IgD-negative memory B cell (primary cell): Measurements from ENCODE around the gene ZNF230. TPM values are rescaled to one million over a fixed set of nuclear protein-coding genes. Genes with fewer than 3 reads are reported as not detected.

Source experiments
- H3K27ac Mint-ChIP-seq, 3 donors: one replicate each; pipeline ENCODE4 v1.8.0; 2020 to 2022; ENCODE audit warnings: mild to moderate bottlenecking in 3 of 3, mixed read lengths in 3 of 3, moderate library complexity in 1 of 3
- H3K27me3 Mint-ChIP-seq: one replicate; pipeline ENCODE4 v1.8.0; 2021; ENCODE audit warnings: mixed read lengths
- H3K36me3 Mint-ChIP-seq: one replicate; pipeline ENCODE4 v1.8.0; 2020; ENCODE audit warnings: mild to moderate bottlenecking, mixed read lengths
- H3K4me1 Mint-ChIP-seq, 3 donors: one replicate each; pipeline ENCODE4 v1.8.0; 2020 to 2022; ENCODE audit warnings: mixed read lengths in 3 of 3, mild to moderate bottlenecking in 1 of 3
- H3K4me3 Mint-ChIP-seq, 4 donors: one replicate each; pipeline ENCODE4 v1.8.0; 2020 to 2022; ENCODE audit warnings: mild to moderate bottlenecking in 4 of 4, mixed read lengths in 4 of 4, moderate library complexity in 3 of 4
- H3K9me3 Mint-ChIP-seq, 3 donors: one replicate each; pipeline ENCODE4 v1.8.0; 2020 to 2021; ENCODE audit warnings: mixed read lengths in 3 of 3, mild to moderate bottlenecking in 1 of 3
- polyA plus RNA-seq: library from polyadenylated mRNA; unstranded; fragments of 300-500 nt; fragmentation: Illumina TruSeq; gene quantifications from one replicate; pipeline ENCODE4 v1.2.3, GENCODE V29; 2021

Gene ZNF230
- polyA plus RNA-seq, 1 donor from 2014 or later = 4.7 TPM

- Mint-ChIP-seq H3K36me3 (peaks cover 52% of the 10 kb centered on the region), H3K4me3 (peak overlapping the region in 1 of 4 donors; percentile 50), H3K4me1 (peaks cover 0 to 5% (median 4%) of the 10 kb centered on the region in 3 donors), H3K9me3 (peaks cover 37 to 74% (median 67%) of the 10 kb centered on the region in 3 donors), H3K27ac (no peak overlapping the region), H3K27me3 (no peaks in the 10 kb centered on the region)
Observed at GRCh38 chr19:44010468-44010867, 7.7 kb downstream of the ZNF230 start.

- Mint-ChIP-seq H3K36me3 (peaks cover 1% of the 10 kb centered on the region), H3K27ac (no peak overlapping the region), H3K27me3 (peaks cover 11% of the 10 kb centered on the region), H3K4me3 (no peak overlapping the region), H3K4me1 (peaks cover 0 to 7% (median 0%) of the 10 kb centered on the region in 3 donors), H3K9me3 (peaks cover 17 to 48% (median 19%) of the 10 kb centered on the region in 3 donors)
Observed at GRCh38 chr19:44019498-44019897, 16.7 kb downstream of the ZNF230 start.

DNA sequence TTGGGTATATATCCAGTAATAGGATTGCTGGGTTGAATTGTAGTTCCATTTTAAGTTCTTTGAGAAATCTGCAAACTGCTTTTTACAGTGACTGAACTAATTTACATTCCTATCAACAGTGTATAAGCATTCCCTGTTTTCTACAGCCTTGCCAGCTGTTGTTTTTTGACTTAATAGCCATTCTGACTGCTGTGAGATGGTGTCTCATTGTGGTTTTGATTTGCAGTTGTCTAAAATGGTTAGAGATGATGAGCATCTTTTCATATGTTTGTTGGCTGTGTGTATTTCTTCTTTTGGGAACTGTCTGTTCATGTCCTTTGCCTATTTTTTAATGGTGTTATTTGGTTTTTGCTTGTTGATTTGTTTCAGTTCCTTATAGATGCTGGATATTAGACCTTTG lies 18.5 kb downstream of the ZNF230 start:
- no peak overlapping the region for H3K27ac Mint-ChIP-seq
- peaks cover 14 to 22% (median 14%) of the 10 kb centered on the region in 3 donors for H3K4me1 Mint-ChIP-seq
- no peak overlapping the region for H3K4me3 Mint-ChIP-seq
- H3K9me3 Mint-ChIP-seq = peaks cover 19 to 38% (median 20%) of the 10 kb centered on the region in 3 donors
- peaks cover 11% of the 10 kb centered on the region for H3K27me3 Mint-ChIP-seq
- peaks cover 8% of the 10 kb centered on the region for H3K36me3 Mint-ChIP-seq

- Mint-ChIP-seq H3K9me3 (peaks cover 16 to 33% (median 22%) of the 10 kb centered on the region in 3 donors), H3K27me3 (peaks cover 5% of the 10 kb centered on the region), H3K36me3 (peaks cover 37% of the 10 kb centered on the region), H3K4me3 (peak overlapping the region; percentile 97 to 99 (median 98)), H3K4me1 (peaks cover 14 to 22% (median 14%) of the 10 kb centered on the region in 3 donors), H3K27ac (peak overlapping the region in 2 of 3 donors; percentile 49 to 85)
Observed at GRCh38 chr19:44024900-44025216, 22.1 kb downstream of the ZNF230 start.

- H3K9me3 Mint-ChIP-seq = peaks cover 18 to 33% (median 18%) of the 10 kb centered on the region in 3 donors
- H3K4me1 Mint-ChIP-seq = peaks cover 14 to 22% (median 14%) of the 10 kb centered on the region in 3 donors
- peaks cover 4% of the 10 kb centered on the region for H3K27me3 Mint-ChIP-seq
- H3K36me3 Mint-ChIP-seq = peaks cover 40% of the 10 kb centered on the region
- peak within 1 kb of the TSS; percentile 39 to 85 (median 49) for H3K27ac Mint-ChIP-seq
- peak within 1 kb of the TSS; percentile 97 to 99 (median 98) for H3K4me3 Mint-ChIP-seq
Observed at GRCh38 chr19:44025217-44025936, 22.6 kb downstream of the ZNF230 start, which contains the start of gene ZNF222. ZNF222 (plus strand) TSS chr19:44025379; CDS start chr19:44025437, 58 bp downstream.

GRCh38 chr19:44026622-44027021 lies 23.9 kb downstream of the ZNF230 start:
- H3K4me1 Mint-ChIP-seq = peaks cover 14 to 22% (median 14%) of the 10 kb centered on the region in 3 donors
- no peak overlapping the region for H3K27ac Mint-ChIP-seq
- no peaks in the 10 kb centered on the region for H3K27me3 Mint-ChIP-seq
- peaks cover 20 to 38% (median 23%) of the 10 kb centered on the region in 3 donors for H3K9me3 Mint-ChIP-seq
- H3K36me3 Mint-ChIP-seq = peaks cover 49% of the 10 kb centered on the region
- H3K4me3 Mint-ChIP-seq = peak overlapping the region in 3 of 4 donors; percentile 12 to 97 (median 52)

DNA sequence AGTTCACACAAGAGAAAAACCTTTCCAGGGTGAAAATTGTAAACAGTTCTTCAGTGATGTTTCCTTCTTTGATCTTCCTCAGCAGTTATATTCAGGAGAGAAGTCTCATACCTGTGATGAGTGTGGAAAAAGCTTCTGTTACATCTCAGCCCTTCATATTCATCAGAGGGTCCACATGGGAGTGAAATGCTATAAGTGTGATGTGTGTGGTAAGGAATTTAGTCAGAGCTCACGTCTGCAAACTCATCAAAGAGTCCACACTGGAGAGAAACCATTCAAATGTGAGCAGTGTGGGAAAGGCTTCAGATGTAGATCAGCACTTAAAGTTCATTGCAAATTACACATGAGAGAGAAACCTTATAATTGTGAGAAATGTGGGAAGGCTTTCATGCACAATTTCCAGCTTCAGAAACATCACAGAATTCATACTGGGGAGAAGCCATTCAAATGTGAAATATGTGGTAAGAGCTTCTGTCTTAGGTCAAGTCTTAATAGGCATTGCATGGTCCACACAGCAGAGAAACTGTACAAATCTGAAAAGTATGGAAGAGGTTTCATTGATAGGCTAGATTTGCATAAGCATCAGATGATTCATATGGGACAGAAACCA lies 29.3 kb downstream of the ZNF230 start:
- H3K27me3 Mint-ChIP-seq = no peaks in the 10 kb centered on the region
- H3K4me1 Mint-ChIP-seq = no peaks in the 10 kb centered on the region
- H3K36me3 Mint-ChIP-seq = peaks cover 41% of the 10 kb centered on the region
- peaks cover 33 to 53% (median 52%) of the 10 kb centered on the region in 3 donors for H3K9me3 Mint-ChIP-seq
- no peak overlapping the region for H3K4me3 Mint-ChIP-seq
- H3K27ac Mint-ChIP-seq = no peak overlapping the region

DNA sequence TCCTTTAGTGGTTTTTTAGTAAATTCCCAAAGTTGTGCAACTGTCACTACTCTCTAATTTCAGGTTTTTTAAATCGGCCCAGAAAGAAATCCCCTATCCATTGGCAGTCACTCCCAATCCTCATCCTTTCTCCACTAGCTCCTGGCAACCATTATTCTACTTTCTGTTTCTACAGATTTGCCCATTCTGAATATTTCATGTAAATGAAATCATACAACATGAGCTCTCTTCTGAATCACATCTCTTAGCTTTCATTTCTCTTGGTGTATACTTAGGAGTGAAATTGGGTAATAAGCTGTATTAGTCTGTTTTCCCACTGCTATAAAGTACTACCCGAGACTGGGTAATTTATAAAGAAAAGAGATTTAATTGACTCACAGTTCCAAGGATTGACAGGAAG lies 39.4 kb downstream of the ZNF230 start:
- H3K27me3 Mint-ChIP-seq = peaks cover 3% of the 10 kb centered on the region
- H3K4me1 Mint-ChIP-seq = no peaks in the 10 kb centered on the region
- H3K36me3 Mint-ChIP-seq = peaks cover 4% of the 10 kb centered on the region
- H3K27ac Mint-ChIP-seq = no peak overlapping the region
- no peak overlapping the region for H3K4me3 Mint-ChIP-seq
- H3K9me3 Mint-ChIP-seq = peaks cover 12 to 52% (median 30%) of the 10 kb centered on the region in 3 donors

DNA sequence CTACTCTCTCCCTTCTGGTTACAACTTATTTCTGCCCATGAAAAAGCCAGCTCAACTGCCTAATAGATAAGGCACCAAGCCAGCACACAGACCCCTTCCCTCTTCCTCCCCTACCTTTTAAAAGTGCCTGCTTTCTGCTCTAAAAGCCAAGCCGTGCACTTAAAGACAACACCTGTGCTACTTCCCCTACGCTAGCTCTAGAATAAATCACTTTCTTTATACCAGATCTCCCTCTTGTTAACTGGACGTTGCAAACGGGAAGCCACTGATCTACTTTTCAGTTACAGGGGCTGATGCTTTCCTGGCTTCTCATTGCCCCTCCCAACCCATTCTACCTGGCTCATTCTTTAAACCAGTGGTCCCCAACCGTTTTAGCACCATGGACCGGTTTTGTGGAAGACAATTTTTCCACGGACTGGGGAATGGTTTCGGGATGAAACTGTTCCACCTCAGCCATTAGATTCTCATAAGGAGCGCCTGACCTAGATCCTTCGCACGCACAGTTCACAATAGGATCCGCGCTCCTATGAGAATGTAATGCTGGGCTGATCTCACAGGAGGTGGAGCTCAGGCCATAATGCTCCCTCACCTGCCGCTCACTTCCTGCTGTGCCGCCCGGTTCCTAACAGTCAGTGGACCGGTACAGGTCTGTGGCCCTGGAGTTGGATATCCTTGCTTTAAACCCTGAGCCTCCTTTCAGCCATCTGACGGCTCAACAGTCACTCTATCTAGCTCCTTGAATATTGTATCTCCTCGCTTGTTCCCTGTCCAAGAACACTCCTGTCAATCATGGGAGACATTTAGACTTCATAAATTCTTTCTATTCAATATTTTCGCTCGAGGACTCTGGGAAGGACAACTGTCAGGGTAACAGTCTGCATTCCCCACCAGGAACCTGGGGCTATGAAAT lies 48.2 kb downstream of the ZNF230 start:
- H3K4me1 Mint-ChIP-seq = peaks cover 11 to 16% (median 14%) of the 10 kb centered on the region in 3 donors
- H3K9me3 Mint-ChIP-seq = peaks cover 11 to 40% (median 26%) of the 10 kb centered on the region in 3 donors
- H3K27me3 Mint-ChIP-seq = peaks cover 3% of the 10 kb centered on the region
- peak overlapping the region; percentile 92 to 97 (median 94) for H3K4me3 Mint-ChIP-seq
- peak overlapping the region in 1 of 3 donors; percentile 66 for H3K27ac Mint-ChIP-seq
- peaks cover 2% of the 10 kb centered on the region for H3K36me3 Mint-ChIP-seq

GRCh38 chr19:44051650-44052402 lies 49.1 kb downstream of the ZNF230 start, which contains the start of gene ZNF223:
ZNF223 (plus strand) TSS chr19:44052036; CDS start chr19:44055177, 3,141 bp downstream.
- H3K36me3 Mint-ChIP-seq = peaks cover 2% of the 10 kb centered on the region
- peaks cover 3% of the 10 kb centered on the region for H3K27me3 Mint-ChIP-seq
- peaks cover 11 to 16% (median 14%) of the 10 kb centered on the region in 3 donors for H3K4me1 Mint-ChIP-seq

DNA sequence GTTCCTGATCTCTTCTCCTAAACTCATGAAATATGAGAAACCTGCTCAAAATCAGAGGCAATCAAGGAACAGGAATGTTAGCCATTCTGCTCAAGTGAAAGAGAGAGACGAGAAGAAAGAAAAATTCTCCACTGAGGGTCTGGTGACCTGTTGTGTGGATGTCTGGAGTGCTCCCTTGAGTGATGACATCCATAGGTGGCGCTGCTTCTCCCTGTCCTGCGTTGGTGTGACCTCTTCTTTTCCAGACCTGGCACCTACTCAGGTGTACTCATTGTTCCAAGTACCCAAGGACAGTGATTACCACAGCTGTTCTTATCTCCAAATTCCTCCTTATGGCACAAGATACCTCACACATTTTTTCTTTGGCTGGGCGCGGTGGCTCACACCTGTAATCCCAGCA lies 53.1 kb downstream of the ZNF230 start:
- no peak overlapping the region for H3K27ac Mint-ChIP-seq
- H3K4me1 Mint-ChIP-seq = peaks cover 10 to 14% (median 12%) of the 10 kb centered on the region in 3 donors
- H3K36me3 Mint-ChIP-seq = peaks cover 12% of the 10 kb centered on the region
- H3K4me3 Mint-ChIP-seq = no peak overlapping the region
- H3K27me3 Mint-ChIP-seq = peaks cover 3% of the 10 kb centered on the region
- H3K9me3 Mint-ChIP-seq = peaks cover 10 to 37% (median 22%) of the 10 kb centered on the region in 3 donors

More at GRCh38 chr19:44051650-44052402, 49.1 kb downstream of the ZNF230 start, which contains the start of gene ZNF223:
- peak within 1 kb of the TSS in 2 of 3 donors; percentile 39 to 66 for H3K27ac Mint-ChIP-seq
- H3K9me3 Mint-ChIP-seq = peaks cover 12 to 37% (median 26%) of the 10 kb centered on the region in 3 donors
- peak within 1 kb of the TSS; percentile 92 to 97 (median 94) for H3K4me3 Mint-ChIP-seq

- Mint-ChIP-seq H3K9me3 (peaks cover 12 to 39% (median 23%) of the 10 kb centered on the region in 3 donors), H3K27ac (no peak overlapping the region), H3K27me3 (no peaks in the 10 kb centered on the region), H3K36me3 (peaks cover 9% of the 10 kb centered on the region), H3K4me1 (no peaks in the 10 kb centered on the region), H3K4me3 (no peak overlapping the region)
Observed at GRCh38 chr19:44059229-44059628, 56.5 kb downstream of the ZNF230 start.

GRCh38 chr19:44061038-44061437 lies 58.3 kb downstream of the ZNF230 start:
- Mint-ChIP-seq H3K4me1 (no peaks in the 10 kb centered on the region), H3K9me3 (peaks cover 7 to 36% (median 18%) of the 10 kb centered on the region in 3 donors), H3K27ac (peak overlapping the region in 1 of 3 donors; percentile 65), H3K27me3 (no peaks in the 10 kb centered on the region), H3K4me3 (peak overlapping the region in 1 of 4 donors; percentile 6), H3K36me3 (peaks cover 13% of the 10 kb centered on the region)
